SK-MEL-5 (cell line): ENCODE results near the gene STAT5B. TPM values are rescaled to one million over a fixed set of nuclear protein-coding genes. Genes with fewer than 3 reads are reported as not detected.
A peak's percentile ranks its signal among the peaks of the same experiment; 100 is the strongest.

Experiments used
- DNase-seq: peaks from one replicate; pipeline ENCODE4 v3.0.0-alpha.2; 2016; ENCODE audit warnings: low read depth, low spot score
- in situ Hi-C: cut with HindIII; loops from 2 replicates; pipeline ENCODE4 v1.10.0; 2016; ENCODE audit warnings: low sequenced_read_pairs, high pct_unique_total_duplicates, low pct_unique_long_range_greater_than_20kb
- total RNA-seq: library from RNA; depleted of rRNA; stranded (reverse); fragments of >200 nt; shearing (Covaris generic); gene quantifications from 2 replicates; pipeline ENCODE4 v1.2.3, GENCODE V29; 2014; rRNA removed

The STAT5B gene
- total RNA-seq, 1 experiment from 2014 or later = 33.4 TPM

GRCh38 chr17:42159796-42160530 is 116.2 kb downstream of the STAT5B start:
- no peak for DNase-seq
- in situ Hi-C loops = no loop called here

GRCh38 chr17:42155614-42156045 is 120.6 kb downstream of the STAT5B start:
- in situ Hi-C loops = no loop called here
- peak; percentile 87 for DNase-seq

GRCh38 chr17:42153919-42154742 is 122.1 kb downstream of the STAT5B start:
- in situ Hi-C loops = no loop called here
- peak; percentile 61 for DNase-seq

Other genes with a start within 250 kb of the STAT5B start
- gene C17orf113, start 225.8 kb downstream of the STAT5B start, total RNA-seq = 0.40 and 0.85 TPM in 2 replicates
- 0.19 and 0.45 TPM in 2 replicates for gene ZNF385C, start 177.9 kb downstream of the STAT5B start, total RNA-seq
- 5.8 and 7.0 TPM in 2 replicates for gene DHX58, start 163.7 kb downstream of the STAT5B start, total RNA-seq
- 12.9 and 14.7 TPM in 2 replicates for gene KAT2A, start 155.0 kb downstream of the STAT5B start, total RNA-seq
- not detected in 2 replicates for gene HSPB9, start 153.6 kb downstream of the STAT5B start, total RNA-seq
- 166 and 195 TPM in 2 replicates for gene RAB5C, start 121.4 kb downstream of the STAT5B start, total RNA-seq
- 0.18 and 0.24 TPM in 2 replicates for gene KCNH4, start 95.2 kb downstream of the STAT5B start, total RNA-seq
- not detected in 2 replicates for gene HCRT, start 90.9 kb downstream of the STAT5B start, total RNA-seq
- 24.7 and 28.4 TPM in 2 replicates for gene GHDC, start 81.9 kb downstream of the STAT5B start, total RNA-seq
- 2.9 and 3.5 TPM in 2 replicates for gene STAT5A, start 12.1 kb upstream of the STAT5B start, total RNA-seq
- 99.5 and 103 TPM in 2 replicates for gene STAT3, start 112.1 kb upstream of the STAT5B start, total RNA-seq
- gene CAVIN1, start 146.9 kb upstream of the STAT5B start, total RNA-seq = 10.0 and 11.2 TPM in 2 replicates
- gene ATP6V0A1, start 182.5 kb upstream of the STAT5B start, total RNA-seq = 59.0 and 67.2 TPM in 2 replicates